OCI-LY7 (cell line): Measurements from ENCODE around the gene SPTBN4. TPM values are rescaled to one million over a fixed set of nuclear protein-coding genes. Genes with fewer than 3 reads are reported as not detected.

Experiments
- BruUV-seq: library from RNA; stranded (reverse); fragments of 400-500 nt; replicated peaks from 2 replicates; lab custom pipeline; 2021; lab: Mats Ljungman, UMichigan
- CTCF ChIA-PET: fragments of 300-600 bp; sonication (Branson Sonifier 250); formaldehyde crosslinking; loops from one replicate; lab custom pipeline; 2022; ENCODE audit warnings: antibody characterized with exemption; ENCODE audit not compliant: unreplicated experiment; lab: Charles Lee
- POLR2A ChIA-PET: fragments of 300-600 bp; sonication (Branson Sonifier 250); formaldehyde crosslinking; loops from one replicate; lab custom pipeline; 2022; ENCODE audit warnings: antibody characterized with exemption; lab: Charles Lee
- DNase-seq: peaks from one replicate; pipeline ENCODE4 v3.0.0-alpha.2; 2015; ENCODE audit warnings: low spot score
- H2AFZ ChIP-seq: fragments of 200-600 bp; sonication (generic), shearing (Covaris generic); 2 replicates; pipeline ENCODE4 v1.6.1; 2014; ENCODE audit warnings: mild to moderate bottlenecking, antibody characterized with exemption, low read length, moderate library complexity
- H3K27ac ChIP-seq: fragments of 200-600 bp; sonication (generic); 2 replicates; pipeline ENCODE4 v1.5.1; 2014; ENCODE audit warnings: mixed run types, low read depth, mild to moderate bottlenecking, moderate library complexity, low read length, inconsistent platforms; ENCODE audit not compliant: poor library complexity, severe bottlenecking
- H3K36me3 ChIP-seq: fragments of 200-600 bp; sonication (generic); 2 replicates; pipeline ENCODE4 v1.6.1; 2014; ENCODE audit warnings: mild to moderate bottlenecking, antibody characterized with exemption, low read length, moderate library complexity, mixed read lengths; ENCODE audit not compliant: insufficient read depth
- H3K4me1 ChIP-seq: fragments of 200-600 bp; sonication (generic); 2 replicates; pipeline ENCODE4 v1.5.1; 2014; ENCODE audit warnings: mild to moderate bottlenecking, low read length; ENCODE audit not compliant: insufficient read depth, poor library complexity, severe bottlenecking
- H3K4me2 ChIP-seq: fragments of 200-600 bp; sonication (generic); 2 replicates; pipeline ENCODE4 v1.6.1; 2014; ENCODE audit warnings: mild to moderate bottlenecking, low read length
- H3K4me3 ChIP-seq: fragments of 200-600 bp; sonication (generic); 2 replicates; pipeline ENCODE4 v1.5.1; 2014; ENCODE audit warnings: mild to moderate bottlenecking, low read depth, low read length; ENCODE audit not compliant: poor library complexity, severe bottlenecking
- H3K79me2 ChIP-seq: fragments of 200-600 bp; sonication (generic); 2 replicates; pipeline ENCODE4 v1.6.1; 2016; ENCODE audit warnings: low read depth, mild to moderate bottlenecking, low read length, moderate library complexity, mixed read lengths; ENCODE audit not compliant: insufficient read depth
- H3K9me2 ChIP-seq: fragments of 200-600 bp; sonication (generic); 2 replicates; pipeline ENCODE4 v1.6.1; 2016; ENCODE audit warnings: mild to moderate bottlenecking, low read length, mixed read lengths; ENCODE audit not compliant: insufficient read depth
- H3K9me3 ChIP-seq: fragments of 200-600 bp; sonication (generic); 2 replicates; pipeline ENCODE4 v1.6.1; 2014; ENCODE audit warnings: mild to moderate bottlenecking, mixed run types, low read length, mixed read lengths
- H4K20me1 ChIP-seq: fragments of 200-600 bp; sonication (generic); 2 replicates; pipeline ENCODE4 v1.6.1; 2014; ENCODE audit warnings: mild to moderate bottlenecking, antibody characterized with exemption, low read length, moderate library complexity, mixed read lengths; ENCODE audit not compliant: insufficient read depth
- CTCF ChIP-seq: fragments of 200-600 bp; sonication (generic); conservative IDR thresholded peaks from 2 replicates; pipeline ENCODE4 v1.5.1; 2014; ENCODE audit warnings: mild to moderate bottlenecking, antibody characterized with exemption, low read length, moderate library complexity, mixed read lengths
- EZH2phosphoT487 ChIP-seq: fragments of 200-600 bp; sonication (generic); IDR thresholded peaks from 2 replicates; pipeline ENCODE4 v1.6.1; 2018; ENCODE audit warnings: low read depth, borderline replicate concordance, mild to moderate bottlenecking, mixed run types, antibody characterized with exemption, low read length, moderate library complexity, mixed read lengths
- intact Hi-C: fragments of 100-400 bp; cut with micrococcal nuclease; formaldehyde crosslinking; loops from one replicate; pipeline ENCODE4 v1.10.0; 2022; ENCODE audit not compliant: unreplicated experiment
- total RNA-seq, 2 experiments: library from RNA; depleted of rRNA in 1 of 2; stranded (reverse); fragments of >200 nt in 1 of 2; shearing (Covaris generic) in 1 of 2; gene quantifications; 2 replicates each; pipeline ENCODE4 v1.2.3, GENCODE V29; 2014 to 2022

The SPTBN4 gene
- total RNA-seq, 2 experiments from 2014 or later = 4.1 to 6.3 TPM

GRCh38 chr19:40457048-40457447 is 9.8 kb upstream of the SPTBN4 start:
- no peaks in the 10 kb centered on the region for H3K79me2 ChIP-seq
- H3K36me3 ChIP-seq = no peaks in the 10 kb centered on the region
- intact Hi-C loops = no loop called here
- POLR2A ChIA-PET = no interaction called here
- no peak overlapping the region for H3K27ac ChIP-seq
- no peak overlapping the region for H2AFZ ChIP-seq
- H3K4me3 ChIP-seq = no peak overlapping the region
- TF ChIP-seq EZH2phosphoT487 = no peak
- TF ChIP-seq CTCF = no peak
- DNase-seq = no peak
- H3K4me1 ChIP-seq = peaks cover 22% of the 10 kb centered on the region
- BruUV-seq = no TSS peak
- CTCF ChIA-PET = no interaction called here
- no peaks in the 10 kb centered on the region for H3K9me2 ChIP-seq
- H3K9me3 ChIP-seq = no peaks in the 10 kb centered on the region
- no peak overlapping the region for H3K4me2 ChIP-seq
- no peaks in the 10 kb centered on the region for H4K20me1 ChIP-seq

- POLR2A ChIA-PET = interaction anchor here (0.6 kb wide), 1 partner anchor 18 kb away, joined by 6 read pairs; no protein-coding TSS in a partner anchor
- DNase-seq = no peak
- H4K20me1 ChIP-seq = no peaks in the 10 kb centered on the region
- intact Hi-C loops = no loop called here
- no peaks in the 10 kb centered on the region for H3K79me2 ChIP-seq
- no peaks in the 10 kb centered on the region for H3K36me3 ChIP-seq
- H3K4me3 ChIP-seq = no peak overlapping the region
- H3K9me2 ChIP-seq = no peaks in the 10 kb centered on the region
- H3K27ac ChIP-seq = no peak overlapping the region
- BruUV-seq = no TSS peak
- H3K9me3 ChIP-seq = no peaks in the 10 kb centered on the region
- H2AFZ ChIP-seq = no peak overlapping the region
- CTCF ChIA-PET = no interaction called here
- TF ChIP-seq EZH2phosphoT487 (no peak), CTCF (no peak)
- H3K4me1 ChIP-seq = peaks cover 30% of the 10 kb centered on the region
- no peak overlapping the region for H3K4me2 ChIP-seq
Measured at GRCh38 chr19:40457953-40458596, 8.7 kb upstream of the SPTBN4 start.

- ChIA-PET POLR2A (no interaction called here), CTCF (interaction anchor here (0.6 kb wide), 1 partner anchor 38 kb away, joined by 3 read pairs; no protein-coding TSS in a partner anchor)
- Histone ChIP-seq H3K36me3 (no peaks in the 10 kb centered on the region), H2AFZ (no peak overlapping the region), H4K20me1 (no peaks in the 10 kb centered on the region), H3K9me3 (no peaks in the 10 kb centered on the region), H3K4me1 (peaks cover 32% of the 10 kb centered on the region), H3K4me2 (no peak overlapping the region), H3K27ac (no peak overlapping the region), H3K4me3 (no peak overlapping the region), H3K9me2 (no peaks in the 10 kb centered on the region), H3K79me2 (no peaks in the 10 kb centered on the region)
- intact Hi-C loops = no loop called here
- DNase-seq = no peak
- BruUV-seq = no TSS peak
- TF ChIP-seq EZH2phosphoT487 (no peak), CTCF (no peak)
Measured at GRCh38 chr19:40458597-40458974, 8.2 kb upstream of the SPTBN4 start.
